Measurements from ENCODE around the gene KRTAP10-11.

The KRTAP10-11 gene

DNA sequence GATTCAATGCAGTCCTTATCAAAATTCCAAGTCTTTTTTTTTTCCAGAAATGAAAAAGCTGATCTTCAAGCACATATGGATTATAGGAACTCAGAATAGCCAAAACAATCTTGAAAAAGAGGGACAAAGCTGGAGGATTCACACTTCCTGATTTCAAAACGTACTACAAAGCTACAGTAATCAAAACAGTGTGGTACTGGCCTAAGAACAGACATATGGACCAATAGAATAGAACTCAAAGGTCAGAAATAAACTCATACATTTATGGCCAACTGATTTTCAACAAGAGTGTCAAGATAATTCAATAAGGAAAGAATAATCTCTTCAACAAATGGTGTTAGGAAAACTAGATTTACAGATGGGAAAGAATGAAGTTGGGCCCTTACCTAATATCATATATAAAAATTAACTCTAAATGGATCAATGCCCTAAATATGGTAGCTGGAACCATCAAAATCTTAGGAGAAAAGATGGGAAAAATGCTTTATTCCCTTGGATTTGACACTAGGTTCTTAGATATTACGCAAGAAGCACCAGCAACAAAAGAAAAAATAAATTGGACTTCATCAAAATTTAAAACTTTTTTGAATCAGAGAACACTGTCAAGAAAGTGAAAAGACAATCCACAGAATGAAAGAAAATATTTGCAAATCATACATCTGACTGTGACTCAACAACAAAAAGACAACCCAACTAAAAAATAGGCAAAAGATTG, 46.7 kb downstream of the KRTAP10-11 start:
- TF ChIP-seq, protein P1, sequence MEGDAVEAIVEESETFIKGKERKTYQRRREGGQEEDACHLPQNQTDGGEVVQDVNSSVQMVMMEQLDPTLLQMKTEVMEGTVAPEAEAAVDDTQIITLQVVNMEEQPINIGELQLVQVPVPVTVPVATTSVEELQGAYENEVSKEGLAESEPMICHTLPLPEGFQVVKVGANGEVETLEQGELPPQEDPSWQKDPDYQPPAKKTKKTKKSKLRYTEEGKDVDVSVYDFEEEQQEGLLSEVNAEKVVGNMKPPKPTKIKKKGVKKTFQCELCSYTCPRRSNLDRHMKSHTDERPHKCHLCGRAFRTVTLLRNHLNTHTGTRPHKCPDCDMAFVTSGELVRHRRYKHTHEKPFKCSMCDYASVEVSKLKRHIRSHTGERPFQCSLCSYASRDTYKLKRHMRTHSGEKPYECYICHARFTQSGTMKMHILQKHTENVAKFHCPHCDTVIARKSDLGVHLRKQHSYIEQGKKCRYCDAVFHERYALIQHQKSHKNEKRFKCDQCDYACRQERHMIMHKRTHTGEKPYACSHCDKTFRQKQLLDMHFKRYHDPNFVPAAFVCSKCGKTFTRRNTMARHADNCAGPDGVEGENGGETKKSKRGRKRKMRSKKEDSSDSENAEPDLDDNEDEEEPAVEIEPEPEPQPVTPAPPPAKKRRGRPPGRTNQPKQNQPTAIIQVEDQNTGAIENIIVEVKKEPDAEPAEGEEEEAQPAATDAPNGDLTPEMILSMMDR (IDR thresholded peaks at IDR 0.05; ENCODE audit: extremely low read depth, insufficient read depth, missing control alignments), result no peak
- no peak for DNase-seq (ENCODE audit: low spot score)
- in situ Hi-C loops (cut with MboI; ENCODE audit: low pct_unique_long_range_greater_than_20kb, low sequenced_read_pairs, unreplicated experiment), result no loop called here

DNA sequence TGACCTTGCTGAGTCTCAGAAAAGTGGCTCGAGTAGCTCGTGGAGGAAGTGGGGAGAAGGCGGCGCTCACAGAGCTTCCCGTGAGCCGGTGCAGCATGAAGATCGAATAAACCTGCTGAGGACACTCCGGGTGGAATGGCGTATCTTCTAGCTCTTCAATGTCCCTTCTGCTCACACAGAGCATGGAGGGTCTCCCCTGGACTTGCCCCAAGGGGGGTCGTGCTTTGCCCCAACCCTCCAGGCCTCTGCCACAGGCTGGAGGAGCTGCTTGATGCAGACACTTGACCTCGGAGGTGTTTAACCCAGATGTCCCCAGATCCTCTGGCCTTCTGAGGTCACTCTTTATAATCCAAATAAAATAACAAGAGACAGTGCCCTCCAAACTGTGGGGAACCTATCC, 48.6 kb downstream of the KRTAP10-11 start:
- TF ChIP-seq, protein P1 (IDR thresholded peaks at IDR 0.05; ENCODE audit: extremely low read depth, insufficient read depth, missing control alignments), result no peak
- no peak for DNase-seq (ENCODE audit: low spot score)
- in situ Hi-C loops (cut with MboI; ENCODE audit: low pct_unique_long_range_greater_than_20kb, low sequenced_read_pairs, unreplicated experiment), result no loop called here

DNA sequence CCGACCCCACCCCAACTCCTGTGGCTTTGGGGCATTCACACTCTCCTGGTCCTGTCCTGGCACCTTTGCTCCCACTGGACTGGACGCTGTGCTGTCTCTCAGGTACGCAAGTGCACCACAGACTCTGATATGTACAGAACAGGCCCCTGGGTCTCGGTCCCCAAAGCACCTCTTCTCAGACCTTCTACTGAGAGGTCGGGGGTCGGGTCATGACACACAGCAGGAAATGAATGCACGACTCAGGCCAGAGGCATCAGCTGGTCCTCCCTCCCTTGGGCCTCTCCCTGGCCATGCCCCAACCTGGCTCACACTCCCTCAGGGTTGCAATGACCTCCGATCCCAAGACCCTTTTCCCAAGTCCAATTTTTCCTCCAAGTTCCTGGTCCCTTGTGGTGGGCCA, 49.0 kb downstream of the KRTAP10-11 start:
- in situ Hi-C loops (cut with MboI; ENCODE audit: low pct_unique_long_range_greater_than_20kb, low sequenced_read_pairs, unreplicated experiment), result no loop called here

DNA sequence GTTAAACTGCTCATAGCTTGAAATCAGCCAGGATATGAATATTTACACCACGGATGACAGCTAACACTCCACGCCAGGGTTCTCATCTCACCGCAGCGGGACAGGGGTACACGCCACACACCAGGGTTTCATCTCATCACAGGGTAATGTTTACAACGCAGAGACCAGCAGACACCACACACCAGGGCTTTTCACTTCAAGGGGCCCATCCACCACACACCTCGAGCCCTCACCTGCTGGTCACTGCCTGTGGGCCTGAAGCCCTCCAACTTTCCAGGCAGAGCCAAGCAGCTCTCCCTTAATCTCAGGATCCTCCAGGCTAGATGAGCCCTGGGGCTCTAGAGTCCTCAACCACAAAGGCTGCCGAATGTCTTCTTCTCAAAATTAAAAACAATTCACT, 49.4 kb downstream of the KRTAP10-11 start:
- DNase-seq (ENCODE audit: low spot score), result peak; percentile 14
- in situ Hi-C loops (cut with MboI; ENCODE audit: low pct_unique_long_range_greater_than_20kb, low sequenced_read_pairs, unreplicated experiment), result no loop called here
- TF ChIP-seq, protein P1 (IDR thresholded peaks at IDR 0.05; ENCODE audit: extremely low read depth, insufficient read depth, missing control alignments), result no peak

More for the DNA sequence above, 49.0 kb downstream of the KRTAP10-11 start:
- peak; percentile 12 for DNase-seq (ENCODE audit: low spot score)
- TF ChIP-seq, protein P1 (IDR thresholded peaks at IDR 0.05; ENCODE audit: extremely low read depth, insufficient read depth, missing control alignments), result no peak

DNA sequence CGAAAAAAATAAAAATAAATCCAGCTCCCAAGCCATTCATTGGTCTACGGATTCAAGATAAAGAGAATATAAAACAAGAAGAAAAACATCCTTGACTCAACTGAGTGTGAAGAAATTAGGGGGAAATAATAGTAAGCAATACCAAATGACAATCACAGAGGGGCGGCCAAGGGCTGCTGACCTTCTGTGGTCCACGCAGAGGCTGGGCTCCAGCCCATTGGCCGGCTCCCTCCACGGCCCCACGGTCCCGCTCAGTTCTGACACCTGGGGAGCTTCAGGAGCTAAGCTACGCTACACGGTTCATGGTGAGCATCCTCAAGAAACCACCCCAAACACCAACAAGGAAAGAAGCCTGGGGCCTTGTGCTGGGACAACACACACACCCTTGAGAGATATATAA, 50.4 kb downstream of the KRTAP10-11 start:
- TF ChIP-seq, protein P1 (IDR thresholded peaks at IDR 0.05; ENCODE audit: extremely low read depth, insufficient read depth, missing control alignments), result no peak
- peak; percentile 18 for DNase-seq (ENCODE audit: low spot score)
- in situ Hi-C loops (cut with MboI; ENCODE audit: low pct_unique_long_range_greater_than_20kb, low sequenced_read_pairs, unreplicated experiment), result no loop called here

All from GM13977 (cell line).